Measurements from ENCODE around the gene GFRA1. TPM values are rescaled to one million over a fixed set of nuclear protein-coding genes. Genes with fewer than 3 reads are reported as not detected.

Gene GFRA1
- total RNA-seq, 4 donors from 2014 or later = 21.0 to 62.5 (median 59.3) TPM

GRCh38 chr10:116108095-116108494 is 164.9 kb downstream of the GFRA1 start:
- Histone ChIP-seq H3K36me3 (no peaks in the 10 kb centered on the region), H3K9me3 (no peaks in the 10 kb centered on the region), H3K4me3 (no peak overlapping the region), H3K4me1 (no peaks in the 10 kb centered on the region), H3K27ac (no peak overlapping the region), H3K27me3 (no peaks in the 10 kb centered on the region)
- no peak for ATAC-seq
- WGBS, 2 donors (ENCODE audit: low coverage in 1 of 2) = 52 to 55% methylated on average over 2 to 3 of the region's 3 CpGs
- TF ChIP-seq POLR2A (IDR thresholded peaks at IDR 0.05) (no peak), CTCF (IDR thresholded peaks at IDR 0.05) (no peak), EP300 (IDR thresholded peaks at IDR 0.05) (no peak), POLR2AphosphoS5 (IDR thresholded peaks at IDR 0.05) (no peak)

- 74 to 84% methylated on average over 3 to 5 of the region's 5 CpGs for WGBS, 2 donors (ENCODE audit: low coverage in 1 of 2)
- Histone ChIP-seq H3K27me3 (no peaks in the 10 kb centered on the region), H3K4me1 (no peaks in the 10 kb centered on the region), H3K4me3 (no peak overlapping the region), H3K9me3 (no peaks in the 10 kb centered on the region), H3K27ac (no peak overlapping the region), H3K36me3 (no peaks in the 10 kb centered on the region)
- ATAC-seq = no peak
- no peak for TF ChIP-seq EP300 (IDR thresholded peaks at IDR 0.05)
- TF ChIP-seq POLR2A (IDR thresholded peaks at IDR 0.05) = no peak
- TF ChIP-seq POLR2AphosphoS5 (IDR thresholded peaks at IDR 0.05) = no peak
- TF ChIP-seq CTCF (IDR thresholded peaks at IDR 0.05) = no peak
Measured at GRCh38 chr10:116106611-116107010, 166.4 kb downstream of the GFRA1 start.

GRCh38 chr10:116105264-116105663 is 167.7 kb downstream of the GFRA1 start:
- no peaks in the 10 kb centered on the region for H3K9me3 ChIP-seq
- 89% methylated on average over 4 of the region's 4 CpGs; no CpG with 5 or more reads in 1 of the 2 donors for WGBS, 2 donors (ENCODE audit: low coverage in 1 of 2)
- TF ChIP-seq POLR2AphosphoS5 (IDR thresholded peaks at IDR 0.05) = no peak
- TF ChIP-seq POLR2A (IDR thresholded peaks at IDR 0.05) = no peak
- no peak for TF ChIP-seq EP300 (IDR thresholded peaks at IDR 0.05)
- TF ChIP-seq CTCF (IDR thresholded peaks at IDR 0.05) = no peak

GRCh38 chr10:116104210-116104932 is 168.6 kb downstream of the GFRA1 start:
- H3K4me1 ChIP-seq = no peaks in the 10 kb centered on the region
- WGBS, 2 donors (ENCODE audit: low coverage in 1 of 2) = 90 to 93% methylated on average over 2 to 3 of the region's 7 CpGs
- no peak overlapping the region for H3K27ac ChIP-seq
- no peak overlapping the region for H3K4me3 ChIP-seq
- ATAC-seq = no peak
- H3K27me3 ChIP-seq = peaks cover 11% of the 10 kb centered on the region
- no peaks in the 10 kb centered on the region for H3K36me3 ChIP-seq
- TF ChIP-seq POLR2AphosphoS5 (IDR thresholded peaks at IDR 0.05) = no peak
- no peak for TF ChIP-seq CTCF (IDR thresholded peaks at IDR 0.05)
- no peak for TF ChIP-seq EP300 (IDR thresholded peaks at IDR 0.05)
- no peaks in the 10 kb centered on the region for H3K9me3 ChIP-seq

More at GRCh38 chr10:116105264-116105663, 167.7 kb downstream of the GFRA1 start:
- ATAC-seq = no peak
- H3K27me3 ChIP-seq = peaks cover 7% of the 10 kb centered on the region
- no peaks in the 10 kb centered on the region for H3K36me3 ChIP-seq
- no peak overlapping the region for H3K4me3 ChIP-seq
- no peaks in the 10 kb centered on the region for H3K4me1 ChIP-seq
- H3K27ac ChIP-seq = no peak overlapping the region

- no peaks in the 10 kb centered on the region for H3K4me1 ChIP-seq
- H3K9me3 ChIP-seq = no peaks in the 10 kb centered on the region
- TF ChIP-seq POLR2A (IDR thresholded peaks at IDR 0.05) = no peak
- TF ChIP-seq CTCF (IDR thresholded peaks at IDR 0.05) = no peak
- TF ChIP-seq EP300 (IDR thresholded peaks at IDR 0.05) = no peak
- TF ChIP-seq POLR2AphosphoS5 (IDR thresholded peaks at IDR 0.05) = no peak
- no peak overlapping the region for H3K4me3 ChIP-seq
- no peaks in the 10 kb centered on the region for H3K36me3 ChIP-seq
- no peak overlapping the region for H3K27ac ChIP-seq
- WGBS, 2 donors (ENCODE audit: low coverage in 1 of 2) = no CpG with 5 or more reads among the region's 4 CpGs
- ATAC-seq = no peak
- peaks cover 11% of the 10 kb centered on the region for H3K27me3 ChIP-seq
Measured at GRCh38 chr10:116103668-116104067, 169.3 kb downstream of the GFRA1 start.
